Hematopoietic multipotent progenitor cell treated with erythropoietin and hydrocortisone succinate and interleukin-3 and kit ligand, for 8 days (in vitro differentiated cells): ENCODE data around the gene STARD13.

Source experiments
- DNase-seq: peaks from one replicate; pipeline ENCODE4 v3.0.0-alpha.2; 2015

STARD13 gene

GRCh38 chr13:33308863-33309262 lies 23.3 kb upstream of the STARD13 start:
- no peak for DNase-seq

DNA sequence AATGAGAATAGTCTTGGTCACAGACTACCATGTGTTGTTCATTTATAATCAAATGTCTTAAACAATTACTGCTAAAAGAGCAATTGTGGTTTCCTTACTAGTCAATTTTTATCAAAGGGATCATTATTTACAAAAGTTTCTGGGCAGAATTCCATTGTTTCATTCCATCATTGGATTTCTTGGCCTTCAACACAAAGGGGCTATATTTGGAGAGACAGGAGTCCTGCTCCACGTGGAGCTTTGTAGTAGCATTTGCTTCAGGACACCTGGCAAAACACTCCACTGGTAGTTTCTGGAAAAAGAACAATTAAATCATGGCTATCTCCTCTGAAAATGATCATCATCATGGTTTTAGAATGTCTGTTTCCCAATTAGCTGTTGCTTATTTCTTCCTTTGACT lies 22.3 kb upstream of the STARD13 start:
- DNase-seq: no peak

GRCh38 chr13:33303855-33304597 lies 18.5 kb upstream of the STARD13 start:
- no peak for DNase-seq

GRCh38 chr13:33299626-33300025 lies 14.1 kb upstream of the STARD13 start:
- no peak for DNase-seq

- peak; percentile 66 for DNase-seq
Measured at GRCh38 chr13:33296793-33297425, 11.4 kb upstream of the STARD13 start.

- DNase-seq: no peak
Measured at GRCh38 chr13:33292712-33293111, 7.2 kb upstream of the STARD13 start.

DNA sequence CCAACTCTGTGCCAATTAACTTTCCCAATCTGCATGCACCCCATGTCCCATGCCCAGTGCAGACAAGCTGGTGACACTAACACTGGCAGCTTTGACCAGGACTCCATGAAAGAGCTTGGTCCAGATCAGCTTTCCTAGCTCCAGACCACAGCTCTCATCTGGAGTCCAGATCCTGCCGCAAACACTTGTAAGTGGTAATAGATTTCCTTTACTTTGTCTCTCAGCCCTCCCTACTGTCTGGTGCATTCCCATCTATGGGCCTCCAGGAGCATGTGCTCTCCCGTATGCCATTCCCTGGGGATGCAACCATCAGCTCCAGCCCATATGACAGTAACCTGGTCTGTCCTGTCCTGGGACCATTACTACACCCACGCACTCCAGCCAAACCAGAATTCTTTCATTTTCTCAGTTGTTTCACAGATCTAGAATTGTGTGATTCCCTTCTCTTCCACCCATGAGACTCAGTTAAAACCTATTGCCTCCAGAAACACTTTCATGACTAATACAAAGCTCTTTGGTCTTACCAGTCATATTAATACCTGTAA lies 4.9 kb upstream of the STARD13 start:
- DNase-seq: no peak

DNA sequence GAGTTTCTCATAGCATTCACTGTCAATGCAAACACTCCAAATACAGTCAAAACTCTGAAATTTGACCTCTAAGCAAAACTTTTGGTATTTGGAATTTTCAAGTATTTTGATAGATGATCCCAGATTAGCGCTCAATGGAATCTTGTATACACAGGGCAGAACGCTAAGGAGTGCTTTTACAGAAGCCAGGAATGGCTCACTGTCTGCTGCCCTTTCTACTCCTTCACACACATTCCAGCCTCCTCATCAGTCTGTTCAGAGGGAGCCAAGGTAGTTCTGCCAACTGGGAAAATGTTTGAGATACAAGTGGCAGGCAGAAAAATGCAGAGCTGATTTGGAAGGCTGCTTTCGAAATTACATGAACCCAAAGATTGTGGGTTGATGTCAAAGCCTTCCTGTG lies 4.4 kb upstream of the STARD13 start:
- no peak for DNase-seq

DNA sequence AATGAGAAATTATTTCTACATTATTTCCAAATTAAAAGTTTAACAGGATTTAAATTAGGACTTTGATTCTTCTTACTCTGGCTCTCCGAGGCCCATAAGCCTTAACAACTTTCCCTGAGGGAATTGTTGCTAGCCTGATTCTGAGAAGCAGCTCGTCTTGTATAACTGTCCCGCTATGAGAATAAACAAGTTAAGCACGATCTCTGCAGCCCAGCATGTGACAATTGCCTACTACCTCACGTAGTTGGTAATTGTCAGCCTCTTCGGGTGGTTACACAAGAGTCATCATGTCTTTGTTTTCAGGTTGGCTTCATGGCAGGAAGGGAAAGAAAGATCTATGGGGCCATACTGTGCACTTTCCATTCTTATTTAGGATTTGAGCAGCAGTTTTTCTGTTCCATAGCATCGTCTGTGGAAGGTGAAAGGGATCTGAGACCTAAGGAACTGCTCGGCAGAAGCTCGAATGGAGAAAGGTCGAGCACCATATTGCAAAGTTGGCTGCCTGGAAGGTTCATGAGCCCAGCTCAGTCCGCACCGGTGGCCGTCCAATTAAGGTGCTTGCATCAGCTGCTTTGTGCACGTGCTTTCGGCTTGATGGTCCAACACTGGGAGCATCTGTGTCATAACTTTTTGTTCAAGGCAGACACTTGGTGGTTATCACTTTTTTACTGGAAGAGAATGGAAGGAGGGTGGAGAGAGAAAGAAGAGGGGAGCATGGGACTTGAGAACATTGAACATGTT lies 1.8 kb upstream of the STARD13 start:
- DNase-seq: no peak

GRCh38 chr13:33286128-33286527 lies 573 bp upstream of the STARD13 start:
- no peak for DNase-seq

DNA sequence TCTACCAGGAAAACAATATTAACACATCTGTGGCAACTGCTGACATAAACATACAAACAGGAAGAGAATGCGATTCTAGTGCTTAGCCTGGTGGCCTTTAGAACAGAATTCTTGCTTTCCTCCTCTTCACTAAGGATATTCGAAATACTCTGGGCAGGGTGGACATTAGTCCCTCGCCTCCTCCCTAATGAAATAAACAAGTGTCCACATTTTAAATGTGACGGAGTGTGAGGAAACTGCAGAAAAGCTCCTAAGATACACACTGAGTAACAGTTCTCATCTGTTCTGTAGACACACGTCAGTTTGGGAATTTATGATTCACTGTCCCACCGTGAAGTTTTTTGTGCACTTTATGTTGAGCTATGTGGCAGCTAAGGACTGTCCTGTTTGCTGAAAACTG lies 639 bp downstream of the STARD13 start:
- DNase-seq: no peak

GRCh38 chr13:33284031-33284430 lies 1.5 kb downstream of the STARD13 start:
- DNase-seq: no peak

- DNase-seq: no peak
Measured at GRCh38 chr13:33283195-33283911, 2.2 kb downstream of the STARD13 start.

GRCh38 chr13:33281951-33282595 lies 3.5 kb downstream of the STARD13 start:
- DNase-seq: no peak

- no peak for DNase-seq
Measured at GRCh38 chr13:33280923-33281322, 4.6 kb downstream of the STARD13 start.

GRCh38 chr13:33280279-33280905 lies 5.2 kb downstream of the STARD13 start:
- no peak for DNase-seq

GRCh38 chr13:33279414-33280278 lies 5.9 kb downstream of the STARD13 start:
- no peak for DNase-seq

DNA sequence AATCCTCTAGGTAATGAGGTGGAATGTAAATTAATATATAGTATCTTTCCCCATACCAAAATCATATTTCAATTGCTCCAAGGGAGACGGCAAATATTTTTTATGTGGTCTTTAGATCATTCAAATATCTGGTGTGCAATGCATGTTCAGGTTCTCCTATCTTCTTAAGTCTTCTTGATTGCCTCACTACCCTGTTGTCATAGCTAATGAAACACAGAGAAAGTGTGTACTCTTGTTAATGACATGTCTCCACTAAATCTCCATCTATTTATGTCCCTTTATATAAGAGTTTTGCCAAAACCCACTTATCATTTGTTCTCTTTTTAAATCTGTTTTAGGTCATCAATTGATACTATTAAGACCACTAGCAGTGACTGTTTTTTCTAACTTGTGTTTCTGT lies 6.6 kb downstream of the STARD13 start:
- DNase-seq: no peak

- no peak for DNase-seq
Measured at GRCh38 chr13:33277946-33278345, 7.6 kb downstream of the STARD13 start.

GRCh38 chr13:33277037-33277740 lies 8.4 kb downstream of the STARD13 start:
- no peak for DNase-seq
